Measurements from ENCODE around the gene PTPN13. TPM values are rescaled to one million over a fixed set of nuclear protein-coding genes. Genes with fewer than 3 reads are reported as not detected.

Gene PTPN13
- total RNA-seq, 3 donors from 2014 or later: 36.3 to 49.6 (median 41.3) TPM

GRCh38 chr4:86741846-86742245, 147.7 kb downstream of the PTPN13 start:
- TF ChIP-seq POLR2A (IDR thresholded peaks at IDR 0.05) (no peak), POLR2AphosphoS5 (IDR thresholded peaks at IDR 0.05) (no peak), CTCF (IDR thresholded peaks at IDR 0.05) (no peak)
- no peak overlapping the region for H3K27ac ChIP-seq

GRCh38 chr4:86744570-86744969, 150.5 kb downstream of the PTPN13 start:
- H3K27ac ChIP-seq: no peak overlapping the region
- no peaks in the 10 kb centered on the region for H3K4me1 ChIP-seq
- H3K27me3 ChIP-seq: no peaks in the 10 kb centered on the region
- H3K9me3 ChIP-seq: no peaks in the 10 kb centered on the region
- no peaks in the 10 kb centered on the region for H3K36me3 ChIP-seq
- no peak overlapping the region for H3K4me3 ChIP-seq
- TF ChIP-seq CTCF (IDR thresholded peaks at IDR 0.05): no peak
- TF ChIP-seq POLR2A (IDR thresholded peaks at IDR 0.05): no peak
- TF ChIP-seq POLR2AphosphoS5 (IDR thresholded peaks at IDR 0.05): no peak
- intact Hi-C loops (cut with DNase I; ENCODE audit: low total_unique reads): no loop called here
- no peak for DNase-seq (ENCODE audit: low spot score in 2 of 2)

More at GRCh38 chr4:86741846-86742245, 147.7 kb downstream of the PTPN13 start:
- intact Hi-C loops (cut with DNase I; ENCODE audit: low total_unique reads): no loop called here
- no peak for DNase-seq (ENCODE audit: low spot score in 2 of 2)
- Histone ChIP-seq H3K27me3 (no peaks in the 10 kb centered on the region), H3K4me1 (no peaks in the 10 kb centered on the region), H3K4me3 (no peak overlapping the region), H3K36me3 (no peaks in the 10 kb centered on the region), H3K9me3 (no peaks in the 10 kb centered on the region)

- TF ChIP-seq POLR2AphosphoS5 (IDR thresholded peaks at IDR 0.05) (no peak), POLR2A (IDR thresholded peaks at IDR 0.05) (no peak), CTCF (IDR thresholded peaks at IDR 0.05) (no peak)
- intact Hi-C loops (cut with DNase I; ENCODE audit: low total_unique reads): no loop called here
- Histone ChIP-seq H3K4me3 (no peak overlapping the region), H3K36me3 (no peaks in the 10 kb centered on the region), H3K27me3 (no peaks in the 10 kb centered on the region), H3K27ac (no peak overlapping the region), H3K9me3 (no peaks in the 10 kb centered on the region), H3K4me1 (no peaks in the 10 kb centered on the region)
- DNase-seq (ENCODE audit: low spot score in 2 of 2): no peak
Measured at GRCh38 chr4:86749121-86749520, 155.0 kb downstream of the PTPN13 start.

- intact Hi-C loops (cut with DNase I; ENCODE audit: low total_unique reads): no loop called here
- TF ChIP-seq POLR2A (IDR thresholded peaks at IDR 0.05) (no peak), CTCF (IDR thresholded peaks at IDR 0.05) (no peak), POLR2AphosphoS5 (IDR thresholded peaks at IDR 0.05) (no peak)
- Histone ChIP-seq H3K27me3 (no peaks in the 10 kb centered on the region), H3K4me1 (no peaks in the 10 kb centered on the region), H3K27ac (no peak overlapping the region), H3K36me3 (no peaks in the 10 kb centered on the region), H3K4me3 (no peak overlapping the region), H3K9me3 (no peaks in the 10 kb centered on the region)
- DNase-seq (ENCODE audit: low spot score in 2 of 2): no peak
Measured at GRCh38 chr4:86755388-86755787, 161.3 kb downstream of the PTPN13 start.

GRCh38 chr4:86757468-86757867, 163.4 kb downstream of the PTPN13 start:
- Histone ChIP-seq H3K9me3 (no peaks in the 10 kb centered on the region), H3K4me1 (no peaks in the 10 kb centered on the region), H3K27ac (no peak overlapping the region), H3K27me3 (no peaks in the 10 kb centered on the region), H3K4me3 (no peak overlapping the region), H3K36me3 (no peaks in the 10 kb centered on the region)
- DNase-seq (ENCODE audit: low spot score in 2 of 2): no peak
- TF ChIP-seq CTCF (IDR thresholded peaks at IDR 0.05) (no peak), POLR2A (IDR thresholded peaks at IDR 0.05) (no peak), POLR2AphosphoS5 (IDR thresholded peaks at IDR 0.05) (no peak)
- intact Hi-C loops (cut with DNase I; ENCODE audit: low total_unique reads): no loop called here

Measured in breast epithelium (tissue), 4 donors.